ENCODE data around the gene TSPEAR.
A peak's percentile ranks its signal among the peaks of the same experiment; 100 is the strongest.

Gene TSPEAR

GRCh38 chr21:44711327-44712202 lies at the start of gene TSPEAR:
Gene TSPEAR (minus strand): TSS chr21:44711572. CDS start chr21:44711514, 58 bp downstream.
- Histone ChIP-seq H3K9me3 (replicated peaks in 1 of 11) (peaks cover 3 to 28% (median 5%) of the 10 kb centered on the region in 11 experiments), H3K4me1 (peaks cover 7 to 27% (median 21%) of the 10 kb centered on the region in 10 experiments; a peak in 16 of 20 replicates), H3K36me3 (no peaks in the 10 kb centered on the region), H4K20me1 (peaks cover 0 to 46% (median 21%) of the 10 kb centered on the region in 11 experiments; a peak in 14 of 22 replicates), H3K27me3 (peaks cover 84 to 99% (median 95%) of the 10 kb centered on the region in 11 experiments), H3K27ac (no peak within 1 kb of the TSS), H3K4me3 (no peak within 1 kb of the TSS), H3K4me2 (no peak within 1 kb of the TSS), H3K9ac (no peak within 1 kb of the TSS)
- TF ChIP-seq Cebpa-rat (IDR thresholded peaks at IDR 0.05): no peak

DNA sequence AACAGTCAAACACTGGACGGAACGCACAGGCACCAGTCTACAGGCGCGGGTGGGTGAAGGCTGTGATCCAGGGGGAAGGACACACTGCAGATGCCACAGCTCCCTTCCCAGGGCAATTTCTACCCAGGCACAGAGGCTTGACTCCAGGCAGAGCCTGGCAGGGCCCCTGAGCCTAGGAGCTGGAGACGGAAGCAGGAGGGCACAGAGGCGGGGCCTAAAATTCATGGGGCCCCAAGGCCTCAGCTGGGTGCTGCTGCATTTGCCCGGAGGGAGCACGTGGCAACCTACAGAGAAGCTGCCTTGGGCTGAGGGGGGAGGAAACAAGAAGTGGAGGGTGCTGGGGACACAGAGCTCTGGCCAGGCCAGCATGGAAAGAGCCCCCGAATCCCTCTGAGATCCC lies 49.0 kb upstream of the TSPEAR start:
- no peaks in the 10 kb centered on the region for H3K36me3 ChIP-seq
- no peak overlapping the region for H3K9ac ChIP-seq
- no peak for TF ChIP-seq Cebpa-rat (IDR thresholded peaks at IDR 0.05)
- no peaks in the 10 kb centered on the region for H3K27me3 ChIP-seq
- peaks cover 0 to 32% (median 2%) of the 10 kb centered on the region in 11 experiments; a peak in 9 of 22 replicates for H4K20me1 ChIP-seq
- H3K4me2 ChIP-seq: peak overlapping the region in 6 of 11 experiments; percentile 2 to 37 (median 12); a peak in 3 of 22 replicates
- H3K4me1 ChIP-seq: peaks cover 4 to 28% (median 11%) of the 10 kb centered on the region in 10 experiments; a peak in 19 of 20 replicates
- H3K9me3 ChIP-seq (replicated peaks in 1 of 11): 0 out of 22 replicates have a peak, but pooled peaks cover 0 to 1% (median 0%) of the 10 kb centered on the region in 11 experiments
- no peak overlapping the region for H3K4me3 ChIP-seq
- no peak overlapping the region for H3K27ac ChIP-seq

GRCh38 chr21:44759628-44760285 lies 48.4 kb upstream of the TSPEAR start:
- H3K9me3 ChIP-seq (replicated peaks in 1 of 11): peaks cover 0 to 8% (median 0%) of the 10 kb centered on the region in 11 experiments; a peak in 6 of 22 replicates
- no peaks in the 10 kb centered on the region for H3K36me3 ChIP-seq
- H3K27ac ChIP-seq: no peak overlapping the region
- H3K4me3 ChIP-seq: no peak overlapping the region
- H3K27me3 ChIP-seq: no peaks in the 10 kb centered on the region
- peaks cover 0 to 22% (median 7%) of the 10 kb centered on the region in 10 experiments; a peak in 11 of 20 replicates for H3K4me1 ChIP-seq
- H4K20me1 ChIP-seq: peaks cover 0 to 27% (median 0%) of the 10 kb centered on the region in 11 experiments; a peak in 7 of 22 replicates
- no peak overlapping the region for H3K9ac ChIP-seq
- TF ChIP-seq Cebpa-rat (IDR thresholded peaks at IDR 0.05): no peak
- peak overlapping the region in 1 of 11 experiments; percentile 37; a peak in 1 of 22 replicates for H3K4me2 ChIP-seq

- H3K4me3 ChIP-seq: no peak overlapping the region
- H3K36me3 ChIP-seq: no peaks in the 10 kb centered on the region
- H3K9me3 ChIP-seq (replicated peaks in 1 of 11): peaks cover 0 to 11% (median 4%) of the 10 kb centered on the region in 11 experiments; a peak in 7 of 22 replicates
- H3K9ac ChIP-seq: no peak overlapping the region
- peaks cover 0 to 21% (median 0%) of the 10 kb centered on the region in 11 experiments; a peak in 5 of 22 replicates for H4K20me1 ChIP-seq
- H3K27ac ChIP-seq: no peak overlapping the region
- no peak overlapping the region for H3K4me2 ChIP-seq
- no peaks in the 10 kb centered on the region for H3K27me3 ChIP-seq
- no peak for TF ChIP-seq Cebpa-rat (IDR thresholded peaks at IDR 0.05)
- peaks cover 0 to 20% (median 6%) of the 10 kb centered on the region in 10 experiments; a peak in 9 of 20 replicates for H3K4me1 ChIP-seq
Observed at GRCh38 chr21:44758781-44759627, 47.6 kb upstream of the TSPEAR start.

GRCh38 chr21:44758141-44758561 lies 46.8 kb upstream of the TSPEAR start:
- H3K4me1 ChIP-seq: peaks cover 1 to 20% (median 10%) of the 10 kb centered on the region in 10 experiments; a peak in 18 of 20 replicates
- H3K4me2 ChIP-seq: no peak overlapping the region
- peaks cover 0 to 13% (median 0%) of the 10 kb centered on the region in 11 experiments; a peak in 4 of 22 replicates for H4K20me1 ChIP-seq
- H3K4me3 ChIP-seq: no peak overlapping the region
- TF ChIP-seq Cebpa-rat (IDR thresholded peaks at IDR 0.05): no peak
- H3K27ac ChIP-seq: no peak overlapping the region
- no peaks in the 10 kb centered on the region for H3K36me3 ChIP-seq
- no peak overlapping the region for H3K9ac ChIP-seq
- H3K9me3 ChIP-seq (replicated peaks in 1 of 11): peaks cover 0 to 11% (median 4%) of the 10 kb centered on the region in 11 experiments; a peak in 7 of 22 replicates
- H3K27me3 ChIP-seq: no peaks in the 10 kb centered on the region

DNA sequence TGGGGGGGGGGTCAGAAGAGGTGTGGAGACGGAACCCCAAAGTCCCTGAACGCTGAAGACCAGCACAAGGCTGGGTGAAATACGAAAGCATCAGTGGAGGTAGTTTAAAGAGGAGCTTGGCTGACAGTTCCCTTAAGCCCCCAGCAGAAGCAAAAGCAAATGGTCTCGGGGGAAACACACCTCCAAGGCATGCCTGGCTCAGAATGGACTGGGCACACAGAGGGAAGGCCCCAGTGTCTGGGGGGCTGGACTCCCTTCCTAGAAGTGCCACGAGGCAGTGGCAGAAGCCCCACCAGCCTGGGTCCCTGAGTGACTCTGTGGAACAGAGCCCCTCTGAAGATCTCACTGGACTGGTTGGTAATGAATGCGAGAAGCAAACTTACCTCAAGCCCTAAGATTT lies 46.4 kb upstream of the TSPEAR start:
- H3K4me1 ChIP-seq: peaks cover 5 to 24% (median 14%) of the 10 kb centered on the region in 10 experiments
- H3K4me2 ChIP-seq: no peak overlapping the region
- no peak for TF ChIP-seq Cebpa-rat (IDR thresholded peaks at IDR 0.05)
- H3K36me3 ChIP-seq: no peaks in the 10 kb centered on the region
- H3K27me3 ChIP-seq: no peaks in the 10 kb centered on the region
- H3K4me3 ChIP-seq: no peak overlapping the region
- peaks cover 0 to 11% (median 4%) of the 10 kb centered on the region in 11 experiments; a peak in 7 of 22 replicates for H3K9me3 ChIP-seq (replicated peaks in 1 of 11)
- no peak overlapping the region for H3K9ac ChIP-seq
- H3K27ac ChIP-seq: no peak overlapping the region
- peaks cover 0 to 13% (median 0%) of the 10 kb centered on the region in 11 experiments; a peak in 4 of 22 replicates for H4K20me1 ChIP-seq

DNA sequence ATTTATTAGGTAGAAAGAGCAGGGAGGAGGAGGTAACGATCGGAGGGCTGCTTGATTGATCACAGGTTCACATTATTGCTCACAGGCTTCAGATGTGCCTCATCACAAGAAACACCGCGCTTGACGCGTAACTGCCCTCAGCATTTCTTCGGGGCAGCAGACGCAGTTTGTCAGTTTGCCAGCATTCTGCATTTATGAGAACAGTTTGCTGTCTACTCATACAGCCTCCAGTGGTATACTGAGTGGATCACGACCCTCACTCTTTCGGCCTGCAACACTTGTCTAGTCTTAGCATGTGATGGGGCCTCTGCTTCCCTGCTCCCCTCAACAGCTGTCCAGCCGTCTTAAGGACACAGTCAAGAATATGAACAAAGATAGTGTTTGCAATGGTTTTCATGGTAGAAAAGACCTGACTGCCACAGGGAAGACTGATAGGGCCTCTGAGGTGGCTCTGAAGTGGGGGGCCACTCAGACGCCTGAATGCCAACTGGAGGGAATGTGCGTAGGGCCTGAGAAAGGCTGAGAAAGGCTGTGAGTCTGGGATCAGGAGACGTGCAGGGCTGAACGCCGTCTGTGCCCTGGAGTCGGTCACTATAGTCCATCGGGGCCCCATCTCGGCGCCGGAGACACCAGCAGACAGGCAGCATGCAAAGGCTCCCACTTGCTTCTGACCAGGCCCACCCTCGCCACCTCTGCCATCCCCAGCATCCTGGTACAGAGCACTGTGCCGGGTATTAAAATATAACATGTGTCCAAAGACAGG lies 45.2 kb upstream of the TSPEAR start:
- no peak for TF ChIP-seq Cebpa-rat (IDR thresholded peaks at IDR 0.05)
- H3K27ac ChIP-seq: no peak overlapping the region
- peaks cover 13 to 29% (median 22%) of the 10 kb centered on the region in 10 experiments for H3K4me1 ChIP-seq
- no peaks in the 10 kb centered on the region for H3K27me3 ChIP-seq
- no peaks in the 10 kb centered on the region for H3K36me3 ChIP-seq
- peaks cover 0 to 11% (median 4%) of the 10 kb centered on the region in 11 experiments; a peak in 7 of 22 replicates for H3K9me3 ChIP-seq (replicated peaks in 1 of 11)
- H3K4me2 ChIP-seq: peak overlapping the region in 4 of 11 experiments; percentile 8 to 18 (median 12); a peak in 6 of 22 replicates
- H3K4me3 ChIP-seq: no peak overlapping the region
- H3K9ac ChIP-seq: no peak overlapping the region
- peaks cover 0 to 8% (median 0%) of the 10 kb centered on the region in 11 experiments; a peak in 2 of 22 replicates for H4K20me1 ChIP-seq

Data from BLaER1 treated with 17β-estradiol and CSF1 and Interleukin-3, amounts not matched to agents 10 nM and 100 nM (cell line).